GM12874 (cell line): ENCODE results near the gene GCNT2.

Source experiments
- TF ChIP-seq, protein P1 (sequence below): IDR thresholded peaks from 2 replicates; pipeline ENCODE4 v1.5.1; 2011; ENCODE audit warnings: low read depth, mild to moderate bottlenecking, control low read depth, low read length, moderate library complexity; ENCODE audit not compliant: insufficient read depth

The GCNT2 gene

DNA sequence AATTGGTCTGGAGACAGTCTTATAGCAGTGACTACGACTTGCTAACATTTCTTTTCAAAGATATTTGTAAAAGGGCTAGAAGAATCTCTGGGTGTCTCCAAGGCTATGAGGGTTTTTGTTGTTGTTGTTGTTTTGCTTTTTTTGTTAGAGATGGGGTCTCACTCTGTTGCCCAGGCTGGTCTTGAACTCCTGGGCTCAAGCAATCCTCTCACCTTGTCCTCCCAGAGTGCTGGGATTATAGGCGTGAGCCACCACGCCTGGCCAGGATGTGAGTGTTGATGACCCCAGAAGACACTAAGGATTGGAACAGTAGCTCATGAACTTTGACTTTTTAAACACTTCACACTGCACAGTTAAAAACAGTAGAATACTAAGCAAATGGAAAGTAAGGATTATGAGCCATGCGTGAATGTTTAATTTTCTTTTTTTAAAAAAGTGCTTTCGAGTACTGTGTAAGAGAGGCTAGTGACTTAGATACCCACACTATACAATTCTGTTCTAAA, 76.4 kb downstream of the GCNT2 start:
- TF ChIP-seq, protein P1, sequence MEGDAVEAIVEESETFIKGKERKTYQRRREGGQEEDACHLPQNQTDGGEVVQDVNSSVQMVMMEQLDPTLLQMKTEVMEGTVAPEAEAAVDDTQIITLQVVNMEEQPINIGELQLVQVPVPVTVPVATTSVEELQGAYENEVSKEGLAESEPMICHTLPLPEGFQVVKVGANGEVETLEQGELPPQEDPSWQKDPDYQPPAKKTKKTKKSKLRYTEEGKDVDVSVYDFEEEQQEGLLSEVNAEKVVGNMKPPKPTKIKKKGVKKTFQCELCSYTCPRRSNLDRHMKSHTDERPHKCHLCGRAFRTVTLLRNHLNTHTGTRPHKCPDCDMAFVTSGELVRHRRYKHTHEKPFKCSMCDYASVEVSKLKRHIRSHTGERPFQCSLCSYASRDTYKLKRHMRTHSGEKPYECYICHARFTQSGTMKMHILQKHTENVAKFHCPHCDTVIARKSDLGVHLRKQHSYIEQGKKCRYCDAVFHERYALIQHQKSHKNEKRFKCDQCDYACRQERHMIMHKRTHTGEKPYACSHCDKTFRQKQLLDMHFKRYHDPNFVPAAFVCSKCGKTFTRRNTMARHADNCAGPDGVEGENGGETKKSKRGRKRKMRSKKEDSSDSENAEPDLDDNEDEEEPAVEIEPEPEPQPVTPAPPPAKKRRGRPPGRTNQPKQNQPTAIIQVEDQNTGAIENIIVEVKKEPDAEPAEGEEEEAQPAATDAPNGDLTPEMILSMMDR, result no peak

DNA sequence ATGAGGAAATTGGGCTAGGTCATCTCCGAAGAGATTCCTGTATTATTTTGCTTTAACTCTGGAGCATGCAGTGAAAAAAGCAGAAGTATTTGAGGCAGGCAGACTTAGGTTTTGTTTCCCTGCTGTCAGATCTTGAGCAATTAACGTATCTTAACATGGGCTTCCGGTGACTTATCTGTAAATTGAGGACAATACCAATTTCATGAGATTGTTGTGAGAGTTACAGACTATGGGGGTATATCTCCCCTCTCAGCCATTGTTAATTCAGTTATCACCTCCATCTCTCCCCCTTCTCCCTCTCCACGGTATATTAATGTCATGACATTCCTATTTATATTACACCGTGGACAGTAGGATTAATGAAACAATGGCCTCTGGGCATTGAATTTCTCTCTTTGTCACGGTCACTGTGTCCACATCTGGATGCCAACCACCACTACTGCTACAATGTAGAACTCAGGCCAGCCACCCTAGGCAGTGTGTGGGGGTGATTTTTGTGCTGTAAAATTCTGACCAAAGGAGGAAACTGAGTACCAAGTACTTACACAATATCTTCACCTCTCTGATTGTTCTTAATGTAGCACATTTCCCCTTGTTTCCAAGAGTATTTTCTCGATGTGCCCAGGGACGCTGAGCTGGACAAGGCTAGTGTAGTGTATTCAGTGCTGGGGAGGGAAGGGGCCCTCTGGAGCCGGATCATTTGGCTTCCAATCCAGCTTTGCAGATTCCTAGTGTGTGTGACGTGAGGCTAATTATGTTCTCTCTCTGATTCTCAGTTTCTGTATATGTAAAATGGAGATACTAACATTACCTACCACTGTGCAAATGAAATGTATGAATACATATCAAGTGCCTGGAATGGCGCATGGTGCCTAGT, 77.2 kb downstream of the GCNT2 start:
- TF ChIP-seq, protein P1, result no peak

GRCh38 chr6:10599046-10599445, 77.9 kb downstream of the GCNT2 start:
- TF ChIP-seq, protein P1, result no peak

DNA sequence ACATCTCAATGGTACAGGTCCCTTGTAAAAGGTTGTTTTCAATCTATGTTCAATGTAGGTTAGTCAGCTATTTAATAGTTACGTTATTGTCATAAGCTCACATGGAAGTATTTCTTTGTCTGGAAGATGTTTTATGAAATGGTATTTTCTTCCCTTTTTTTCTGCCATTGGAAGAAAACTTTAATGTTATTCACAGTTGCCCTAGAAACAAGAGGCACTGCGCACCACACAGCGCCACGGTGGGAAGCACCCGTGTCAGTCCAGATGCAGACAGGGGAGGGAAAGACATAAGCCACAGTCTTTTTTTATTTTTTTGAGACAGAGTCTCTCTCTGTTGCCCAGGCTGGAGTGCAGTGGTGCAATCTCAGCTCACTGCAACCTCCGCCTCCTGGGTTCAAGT, 82.1 kb downstream of the GCNT2 start:
- TF ChIP-seq, protein P1, result no peak

DNA sequence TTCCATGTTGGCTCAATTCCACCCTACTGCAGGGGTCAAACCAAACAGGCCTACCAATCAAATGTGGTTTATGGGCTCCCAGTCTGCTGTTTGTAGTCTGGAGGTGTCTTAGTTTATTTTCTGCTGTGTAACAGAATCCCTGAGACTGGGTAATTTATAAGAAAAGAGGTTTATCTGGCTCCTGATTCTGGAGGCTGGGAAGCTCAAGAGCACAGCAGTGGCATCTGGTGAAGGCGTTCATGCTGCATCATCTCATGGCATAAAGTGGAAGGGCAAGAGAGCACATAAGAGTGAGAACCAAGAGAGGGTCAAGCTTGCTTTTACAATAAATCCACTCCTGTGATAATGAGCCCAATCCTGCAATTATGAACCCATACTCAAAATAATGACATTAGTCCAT, 87.9 kb downstream of the GCNT2 start:
- TF ChIP-seq, protein P1, result no peak

DNA sequence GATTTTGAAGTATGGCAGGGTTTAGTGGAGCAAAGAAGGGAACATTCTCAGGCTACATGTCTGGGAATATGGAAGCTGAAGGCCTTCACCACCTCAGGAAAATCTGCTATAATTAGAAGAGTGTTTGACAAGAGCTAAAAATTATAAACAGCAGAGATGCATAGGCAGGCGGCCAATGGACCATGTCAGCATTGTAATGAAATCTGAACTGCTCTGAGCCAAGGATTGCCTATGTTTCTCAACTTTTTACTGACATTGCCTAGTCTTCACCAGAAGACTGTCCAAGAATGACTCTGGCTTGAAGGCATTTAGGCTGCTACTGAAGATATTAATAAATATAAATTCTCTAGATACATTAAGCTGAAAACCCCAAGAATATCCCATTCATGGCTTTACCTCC, 89.1 kb downstream of the GCNT2 start:
- TF ChIP-seq, protein P1, result no peak

DNA sequence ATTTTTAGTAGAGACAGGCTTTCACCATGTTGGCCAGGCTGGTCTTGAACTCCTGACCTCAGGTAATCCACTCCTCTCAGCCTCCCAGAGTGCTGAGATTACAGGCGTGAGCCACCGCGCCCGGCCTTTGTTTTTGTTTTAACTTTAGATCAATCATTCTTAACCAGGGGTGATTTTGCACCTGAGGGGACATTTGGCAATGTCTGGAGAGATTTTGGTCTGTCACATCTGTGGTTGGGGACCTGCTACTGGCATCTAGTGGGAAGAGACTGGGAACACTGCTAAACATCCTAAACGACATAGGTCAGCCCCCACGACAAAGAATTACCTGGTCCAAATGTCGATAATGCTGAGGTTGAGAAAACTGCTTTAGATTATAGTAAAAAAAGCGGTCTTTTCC, 91.0 kb downstream of the GCNT2 start:
- TF ChIP-seq, protein P1, result no peak
